NCI-H69 (cell line): ENCODE data around the gene PRUNE2.

Source experiments
- DNase-seq: peaks from one replicate; lab custom pipeline; 2025; lab: John Stamatoyannopoulos, UW

PRUNE2 gene

DNA sequence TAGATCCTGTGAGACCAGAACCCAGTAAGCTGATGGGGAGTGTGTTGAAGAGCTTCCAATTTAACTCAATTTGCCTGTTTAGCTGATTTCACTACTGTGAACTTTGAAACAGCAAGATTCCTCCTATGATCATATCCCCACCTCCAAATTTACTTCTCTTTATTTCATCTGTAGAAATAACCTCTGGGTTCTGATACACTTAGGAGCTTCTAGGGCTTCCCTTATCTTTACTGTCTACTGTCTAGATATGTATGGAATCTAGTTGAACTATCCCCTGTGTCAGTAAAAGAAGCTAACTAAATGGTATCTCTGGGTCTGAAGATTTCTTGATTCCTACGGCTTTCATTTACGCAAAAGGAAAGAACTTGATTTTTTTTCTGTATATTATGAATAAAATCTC is 330.2 kb downstream of the PRUNE2 start:
- DNase-seq: no peak

DNA sequence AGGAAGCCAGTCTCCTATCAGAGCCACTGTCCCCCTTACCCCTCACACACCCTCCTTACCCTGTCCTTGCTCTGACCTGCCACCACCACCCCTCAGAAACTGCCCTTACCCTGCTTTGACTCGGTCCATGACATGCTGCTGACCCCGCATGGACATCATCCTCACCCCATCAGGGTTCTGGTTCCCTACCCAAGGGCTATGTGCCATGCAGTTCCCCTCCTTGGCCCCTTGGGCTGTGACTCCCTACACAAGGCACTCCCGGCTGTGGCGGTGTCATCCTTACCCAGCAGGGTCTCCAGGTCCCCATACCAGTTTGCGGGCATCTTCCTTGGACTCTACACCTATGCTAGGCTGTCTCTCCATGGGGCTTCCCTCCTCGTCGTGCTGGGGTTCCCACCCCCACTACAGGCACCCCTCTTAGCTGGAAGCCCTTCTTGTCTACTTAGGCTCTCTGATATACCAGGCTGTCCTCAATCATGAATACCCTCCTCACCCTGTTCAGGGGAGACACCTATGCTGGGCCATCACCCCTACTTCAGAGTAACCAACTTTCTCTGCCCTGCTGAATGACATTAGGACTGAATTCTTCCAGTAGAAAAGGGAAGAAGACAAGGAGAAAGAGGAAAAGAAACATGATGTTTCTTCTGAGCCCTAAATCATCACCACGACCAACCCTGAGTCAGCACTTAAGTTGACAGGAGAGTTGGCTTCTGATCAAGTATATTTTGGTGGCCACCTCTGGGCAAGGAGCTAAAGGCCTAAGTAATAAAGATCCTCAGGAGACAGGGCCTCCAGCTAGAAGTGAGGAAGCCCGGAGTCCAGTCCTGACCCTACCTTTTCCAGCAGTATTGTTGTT is 331.8 kb downstream of the PRUNE2 start:
- no peak for DNase-seq

DNA sequence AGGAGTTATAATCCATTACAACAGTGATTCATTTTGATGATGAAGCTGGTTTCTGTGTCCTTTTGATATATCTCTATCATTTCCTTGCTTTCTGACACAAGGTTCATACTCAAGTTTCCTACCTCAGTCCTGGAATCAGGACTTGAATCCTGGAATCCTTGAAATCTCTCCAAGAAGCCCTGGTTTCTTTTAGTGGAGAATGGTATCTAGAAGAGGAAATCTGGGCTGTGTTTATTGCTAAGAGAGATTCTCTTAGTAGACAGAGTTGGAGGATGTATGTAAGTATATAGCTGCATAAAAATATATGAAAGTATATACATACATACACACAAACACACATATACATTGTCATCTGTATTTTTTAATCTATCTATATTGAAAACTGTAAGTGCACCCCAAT is 332.5 kb downstream of the PRUNE2 start:
- no peak for DNase-seq

GRCh38 chr9:76572151-76572550 is 333.8 kb downstream of the PRUNE2 start:
- no peak for DNase-seq

DNA sequence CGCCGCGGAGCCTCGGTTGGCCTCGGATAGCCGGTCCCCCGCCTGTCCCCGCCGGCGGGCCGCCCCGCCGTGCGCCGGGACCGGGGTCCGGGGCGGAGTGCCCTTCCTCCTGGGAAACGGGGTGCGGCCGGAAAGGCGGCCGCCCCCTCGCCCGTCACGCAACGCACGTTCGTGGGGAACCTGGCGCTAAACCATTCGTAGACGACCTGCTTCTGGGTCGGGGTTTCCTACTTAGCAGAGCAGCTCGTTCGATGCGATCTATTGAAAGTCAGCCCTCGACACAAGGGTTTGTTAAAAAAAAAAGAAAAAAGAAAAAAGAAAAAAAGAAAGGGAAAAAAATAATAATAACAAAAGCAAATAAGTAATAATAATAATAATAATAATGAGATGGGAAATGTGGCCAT is 334.2 kb downstream of the PRUNE2 start:
- no peak for DNase-seq

DNA sequence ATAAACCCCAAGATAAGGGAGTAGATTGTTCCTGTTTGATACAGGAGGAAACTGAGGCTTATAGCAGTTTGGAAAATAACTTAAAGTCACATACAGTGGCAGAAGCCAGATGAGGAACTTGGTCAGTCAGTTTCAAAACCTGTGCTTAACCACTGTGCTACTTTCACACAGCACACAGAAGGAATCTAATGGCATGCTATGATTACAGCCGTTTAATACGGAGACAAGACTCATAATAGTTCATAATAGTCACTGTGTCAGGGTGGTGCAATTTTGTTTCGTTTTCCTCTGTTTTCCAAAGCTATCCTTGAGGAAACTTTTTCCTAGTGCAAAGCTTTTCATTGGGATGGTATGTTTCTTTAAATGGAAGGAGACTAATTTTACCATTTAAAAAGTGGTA is 334.6 kb downstream of the PRUNE2 start:
- no peak for DNase-seq

- no peak for DNase-seq
Measured at GRCh38 chr9:76570826-76571225, 335.1 kb downstream of the PRUNE2 start.

DNA sequence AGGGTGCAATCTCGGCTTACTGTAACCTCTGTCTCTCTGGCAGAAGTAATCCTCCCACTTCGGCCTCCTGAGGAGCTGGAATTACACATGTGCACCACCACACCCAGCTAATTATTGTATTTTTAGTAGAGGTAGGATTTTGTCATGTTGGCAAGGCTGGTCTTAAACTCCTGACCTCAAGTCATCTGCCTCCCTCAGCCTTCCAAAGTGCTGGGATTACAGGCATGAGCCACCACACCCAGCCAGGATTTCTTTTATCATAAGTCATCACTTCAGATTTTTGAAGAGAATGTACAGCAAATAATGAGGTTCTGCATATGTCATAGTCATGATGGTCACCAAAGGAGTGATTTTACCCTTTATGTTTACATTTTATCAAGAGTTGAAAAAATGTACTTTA is 338.8 kb downstream of the PRUNE2 start:
- peak; percentile 54 for DNase-seq

DNA sequence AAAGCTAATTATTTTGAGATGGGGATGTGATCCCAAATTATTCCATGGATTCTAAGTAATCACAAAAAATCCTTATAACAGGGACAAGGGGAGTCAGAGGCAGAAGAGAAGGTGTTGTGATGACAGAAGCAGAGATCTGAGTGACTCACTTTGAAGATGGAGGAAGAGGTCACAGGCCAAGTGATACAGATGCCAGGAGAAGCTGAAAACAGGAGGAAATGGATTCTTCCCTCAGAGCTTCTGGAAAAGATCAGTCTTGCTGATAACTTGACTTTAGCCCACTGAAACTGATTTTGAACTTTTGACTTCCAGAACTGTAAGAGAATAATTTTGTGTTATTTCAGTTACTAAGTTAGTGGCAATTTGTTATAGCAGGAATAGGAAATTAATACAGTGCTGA is 341.6 kb downstream of the PRUNE2 start:
- DNase-seq: peak; percentile 15

DNA sequence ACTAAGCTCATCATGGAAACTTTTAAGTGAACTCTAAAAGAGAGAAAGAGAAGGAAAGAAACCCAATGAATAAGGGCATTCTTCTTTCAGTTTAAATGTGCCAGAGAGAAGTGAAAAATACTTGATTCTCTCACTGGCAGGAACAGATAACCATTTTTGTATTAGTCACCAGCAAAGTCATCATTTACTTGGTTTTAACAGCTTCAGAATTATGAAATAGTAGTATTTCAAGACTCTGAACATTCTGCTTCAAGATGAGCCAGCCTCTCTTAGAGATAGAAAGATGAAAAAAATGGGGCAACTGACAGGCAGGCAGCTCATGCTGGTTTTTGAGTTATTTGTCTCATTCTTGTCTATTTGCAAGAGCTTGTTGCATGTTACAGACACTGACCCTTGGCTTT is 343.4 kb downstream of the PRUNE2 start:
- DNase-seq: no peak

GRCh38 chr9:76561900-76562299 is 344.0 kb downstream of the PRUNE2 start:
- DNase-seq: no peak
